Lower leg skin (tissue), 4 donors: ENCODE data around the gene TIPIN. TPM values are rescaled to one million over a fixed set of nuclear protein-coding genes. Genes with fewer than 3 reads are reported as not detected.

Experiments
- DNase-seq, 2 donors: peaks; one replicate each; pipeline ENCODE4 v3.0.0-alpha.2; 2019; ENCODE audit warnings: low spot score in 2 of 2
- H3K4me3 ChIP-seq: fragments of 200-600 bp; sonication (generic); 2 replicates; pipeline ENCODE4 v1.5.1; 2017; ENCODE audit warnings: mild to moderate bottlenecking, low read depth; ENCODE audit not compliant: poor library complexity, severe bottlenecking
- POLR2A ChIP-seq, 2 donors: fragments of 450-650 bp; IDR thresholded peaks; one replicate each; pipeline ENCODE4 v1.6.1; 2016 to 2017; ENCODE audit warnings: antibody characterized with exemption in 2 of 2, mild to moderate bottlenecking in 1 of 2, moderate library complexity in 1 of 2
- WGBS, 2 donors: methylation state at CpG; one replicate each; pipeline ENCODE4 v1.1.5; 2018; 5-methylcytosine and 5-hydroxymethylcytosine counted together
- intact Hi-C: fragments of 100-400 bp; cut with DNase I; formaldehyde crosslinking; loops from one replicate; pipeline ENCODE4 v1.15.0; 2023; ENCODE audit warnings: low total_unique reads
- total RNA-seq, 4 donors: library from RNA; depleted of rRNA; stranded (reverse); fragments of >200 nt; gene quantifications; one replicate each; pipeline ENCODE4 v1.1.0, GENCODE V29; 2016
- TF ChIP-seq, protein P1 (sequence below), 3 donors: fragments of 450-650 bp; IDR thresholded peaks; one replicate each; pipeline ENCODE4 v1.5.1; 2016; ENCODE audit warnings: antibody characterized with exemption in 3 of 3, mild to moderate bottlenecking in 3 of 3, moderate library complexity in 2 of 3

The TIPIN gene
- total RNA-seq, 4 donors from 2014 or later = 4.0 to 14.8 (median 5.3) TPM

DNA sequence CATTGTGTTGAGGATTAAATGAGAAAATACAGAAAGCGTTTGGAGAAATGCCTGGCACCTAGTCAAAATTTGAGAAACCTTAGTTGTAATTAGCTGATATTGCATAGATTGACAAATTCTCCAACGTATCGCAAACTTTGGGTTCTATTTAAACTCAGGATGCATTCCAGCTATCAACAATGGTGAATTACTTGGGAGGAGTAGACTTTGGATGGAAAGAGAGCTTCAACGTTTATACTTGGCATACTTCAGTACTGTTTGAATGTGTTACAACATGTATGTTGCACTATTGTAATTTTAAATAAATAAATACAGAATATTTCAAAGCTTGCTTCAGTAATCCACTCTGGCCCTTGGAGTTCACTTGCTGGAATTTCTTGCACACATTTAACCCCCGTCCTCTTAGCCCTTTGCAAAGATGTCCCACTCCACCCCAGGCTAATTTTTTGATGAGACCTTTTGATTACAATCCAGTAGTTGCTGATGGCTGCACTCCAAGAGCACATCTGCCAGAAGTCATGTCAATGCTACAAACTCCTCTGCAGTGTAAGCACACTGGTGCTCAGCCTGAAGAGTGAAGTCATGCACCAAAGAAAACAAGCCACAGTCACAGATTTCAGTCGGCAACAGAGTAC is 67.8 kb downstream of the TIPIN start:
- TF ChIP-seq, protein P1, sequence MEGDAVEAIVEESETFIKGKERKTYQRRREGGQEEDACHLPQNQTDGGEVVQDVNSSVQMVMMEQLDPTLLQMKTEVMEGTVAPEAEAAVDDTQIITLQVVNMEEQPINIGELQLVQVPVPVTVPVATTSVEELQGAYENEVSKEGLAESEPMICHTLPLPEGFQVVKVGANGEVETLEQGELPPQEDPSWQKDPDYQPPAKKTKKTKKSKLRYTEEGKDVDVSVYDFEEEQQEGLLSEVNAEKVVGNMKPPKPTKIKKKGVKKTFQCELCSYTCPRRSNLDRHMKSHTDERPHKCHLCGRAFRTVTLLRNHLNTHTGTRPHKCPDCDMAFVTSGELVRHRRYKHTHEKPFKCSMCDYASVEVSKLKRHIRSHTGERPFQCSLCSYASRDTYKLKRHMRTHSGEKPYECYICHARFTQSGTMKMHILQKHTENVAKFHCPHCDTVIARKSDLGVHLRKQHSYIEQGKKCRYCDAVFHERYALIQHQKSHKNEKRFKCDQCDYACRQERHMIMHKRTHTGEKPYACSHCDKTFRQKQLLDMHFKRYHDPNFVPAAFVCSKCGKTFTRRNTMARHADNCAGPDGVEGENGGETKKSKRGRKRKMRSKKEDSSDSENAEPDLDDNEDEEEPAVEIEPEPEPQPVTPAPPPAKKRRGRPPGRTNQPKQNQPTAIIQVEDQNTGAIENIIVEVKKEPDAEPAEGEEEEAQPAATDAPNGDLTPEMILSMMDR (IDR thresholded peaks at IDR 0.05) = no peak
- no peak for TF ChIP-seq POLR2A (IDR thresholded peaks at IDR 0.05)
- DNase-seq = peak in 1 of 2 donors; percentile 40
- no peak overlapping the region for H3K4me3 ChIP-seq
- WGBS, 2 donors = 42 to 46% methylated on average over 6 of the region's 6 CpGs
- intact Hi-C loops = no loop called here

DNA sequence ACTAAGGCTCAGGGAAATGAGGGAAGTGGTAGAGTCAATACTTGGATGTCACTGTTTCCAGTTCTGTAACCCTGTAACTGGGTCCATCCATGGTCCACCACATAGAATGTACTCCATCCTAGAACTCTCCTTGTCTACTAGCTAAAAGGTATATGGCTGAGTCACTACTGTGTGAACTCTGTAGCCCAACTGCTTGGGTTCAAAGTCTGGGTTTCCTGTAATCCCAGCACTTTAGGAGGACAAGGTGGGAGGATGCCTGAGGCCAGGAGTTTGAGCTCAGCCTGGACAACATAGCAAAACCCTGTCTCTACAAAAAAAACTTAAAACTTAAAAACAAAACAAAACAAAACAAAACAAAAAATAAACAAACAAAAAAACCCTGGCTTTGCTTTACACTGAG is 68.4 kb downstream of the TIPIN start:
- DNase-seq = peak in 1 of 2 donors; percentile 14
- H3K4me3 ChIP-seq = no peak overlapping the region
- no peak for TF ChIP-seq POLR2A (IDR thresholded peaks at IDR 0.05)
- intact Hi-C loops = no loop called here

DNA sequence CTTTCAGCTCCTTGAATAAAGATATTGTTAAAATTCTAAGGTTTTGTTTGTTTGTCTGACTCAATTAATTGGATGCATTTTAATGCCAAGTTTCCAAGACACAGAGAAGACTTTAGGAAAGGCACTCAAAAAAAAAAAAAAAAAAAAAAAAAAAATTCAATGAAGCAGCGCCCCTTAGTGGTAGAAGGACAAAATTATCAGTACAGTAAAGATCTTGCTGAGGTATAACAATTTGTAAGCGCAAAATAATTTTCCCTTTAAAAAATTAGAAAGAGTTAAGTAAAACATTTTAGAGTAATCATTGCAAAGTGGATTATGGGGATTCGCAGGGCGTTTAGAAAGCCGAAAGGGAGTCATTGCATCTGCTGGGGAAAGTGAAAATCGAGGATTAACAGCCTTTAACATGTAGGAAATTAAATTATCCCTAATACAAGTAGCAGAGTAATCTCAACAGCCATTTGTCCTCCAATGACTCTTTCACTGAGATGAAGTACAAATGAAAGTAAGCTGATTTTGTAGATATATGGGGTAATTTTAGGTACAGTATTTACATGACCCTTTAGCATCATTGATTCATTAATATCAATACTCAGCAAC is 68.9 kb downstream of the TIPIN start:
- WGBS, 2 donors = 12 to 13% methylated on average over 6 of the region's 6 CpGs
- no peak for TF ChIP-seq POLR2A (IDR thresholded peaks at IDR 0.05)
- TF ChIP-seq, protein P1 (IDR thresholded peaks at IDR 0.05) = no peak
- intact Hi-C loops = no loop called here
- H3K4me3 ChIP-seq = no peak overlapping the region
- no peak for DNase-seq

Other genes with a start within 250 kb of the TIPIN start
- 10 to 100 TPM in 1 of 4 donors, 1 to 10 TPM in 2, under 1 TPM in 1; 0.97 to 10.6 (median 4.0) TPM for gene MEGF11, start 102.9 kb downstream of the TIPIN start, total RNA-seq
- 10 to 100 TPM; 12.9 to 19.7 (median 17.1) TPM for gene DIS3L, start 63.1 kb downstream of the TIPIN start, total RNA-seq
- 10 to 100 TPM; 19.1 to 38.1 (median 26.7) TPM for gene MAP2K1, start 30.2 kb upstream of the TIPIN start, total RNA-seq
- 10 to 100 TPM; 17.1 to 26.3 (median 23.6) TPM for gene SNAPC5, start 141.1 kb upstream of the TIPIN start, total RNA-seq
- 1,000 to 10,000 TPM; 4,479 to 8,244 (median 6,347) TPM for gene RPL4, start 148.2 kb upstream of the TIPIN start, total RNA-seq
- gene ZWILCH, start 148.6 kb upstream of the TIPIN start, total RNA-seq = 1 to 10 TPM; 2.3 to 4.9 (median 3.6) TPM
- gene LCTL, start 209.3 kb upstream of the TIPIN start, total RNA-seq = not detected